ENCODE results near the gene FOSL2. TPM values are rescaled to one million over a fixed set of nuclear protein-coding genes. Genes with fewer than 3 reads are reported as not detected.

The FOSL2 gene
- total RNA-seq, result 45.2 and 96.1 TPM in 2 replicates

GRCh38 chr2:28392297-28393113, at the start of gene FOSL2:
FOSL2 (plus strand) TSS chr2:28392858; CDS start chr2:28393721, 863 bp downstream.

Other genes starting within 250 kb of the FOSL2 start
- 2.0 and 3.8 TPM in 2 replicates for gene PLB1, start 103.2 kb downstream of the FOSL2 start, total RNA-seq

All from smooth muscle cell of trachea (primary cell).